Kidney (tissue), 14 donors: Measurements from ENCODE around the gene C1QTNF4. TPM values are rescaled to one million over a fixed set of nuclear protein-coding genes. Genes with fewer than 3 reads are reported as not detected.

Experiments
- DNase-seq, 5 donors: peaks; one replicate each; pipeline ENCODE4 v3.0.0-alpha.2; 2013 to 2020
- FAIRE-seq: peaks from 2 replicates; lab custom pipeline; 2012; peaks lifted over from hg19 to GRCh38; lab: Jason Lieb, UNC
- H3K27ac ChIP-seq, 2 donors: one replicate each; pipeline ENCODE4 v1.7.0; 2013; ENCODE audit warnings: low read depth in 2 of 2, low read length in 2 of 2, inconsistent platforms in 1 of 2
- H3K27me3 ChIP-seq: one replicate; pipeline ENCODE4 v1.7.1; 2013; ENCODE audit warnings: low read length, inconsistent platforms; ENCODE audit not compliant: control insufficient read depth, insufficient read depth
- H3K36me3 ChIP-seq, 3 donors: one replicate each; pipeline versions ENCODE4 v1.7.0 to v1.7.1; 2013; ENCODE audit warnings: low read length in 3 of 3, control low read depth in 1 of 3, inconsistent platforms in 1 of 3; ENCODE audit not compliant: insufficient read depth in 3 of 3, control insufficient read depth in 2 of 3
- H3K4me1 ChIP-seq, 3 donors: one replicate each; pipeline versions ENCODE4 v1.7.0 to v1.7.1; 2013; ENCODE audit warnings: low read length in 3 of 3, inconsistent platforms in 1 of 3, low read depth in 1 of 3; ENCODE audit not compliant: control insufficient read depth in 2 of 3, insufficient read depth in 2 of 3
- H3K4me3 ChIP-seq, 3 donors: one replicate each; pipeline versions ENCODE4 v1.7.0 to v1.8.1; 2013; ENCODE audit warnings: low read length in 3 of 3, control low read depth in 1 of 3, inconsistent platforms in 1 of 3
- H3K9ac ChIP-seq, 3 donors: one replicate each; pipeline versions ENCODE4 v1.7.0 to v1.7.1; 2013; ENCODE audit warnings: low read length in 3 of 3, control low read depth in 1 of 3, inconsistent platforms in 1 of 3
- H3K9me3 ChIP-seq, 3 donors: one replicate each; pipeline versions ENCODE4 v1.7.0 to v1.7.1; 2013; ENCODE audit warnings: low read length in 3 of 3, control low read depth in 1 of 3, inconsistent platforms in 1 of 3; ENCODE audit not compliant: control insufficient read depth in 2 of 3, insufficient read depth in 1 of 3
- CTCF ChIP-seq: IDR thresholded peaks from 3 replicates; pipeline ENCODE4 v1.5.1; 2012; ENCODE audit warnings: mild to moderate bottlenecking, moderate library complexity, borderline replicate concordance; ENCODE audit not compliant: insufficient read depth; ENCODE audit errors: extremely low read depth
- intact Hi-C: fragments of 100-400 bp; cut with DNase I; formaldehyde crosslinking; loops from one replicate; pipeline ENCODE4 v1.11.1; 2022
- polyA plus RNA-seq: library from polyadenylated mRNA; stranded (reverse); fragments of 350-450 nt; fragmentation: Illumina TruSeq; extraction: RNeasy Lipid Tissue Mini Kit (QIAGEN cat#74804); gene quantifications from one replicate; pipeline ENCODE4 v1.2.3, GENCODE V29; 2014; ENCODE audit warnings: low read depth, low replicate concordance; ENCODE audit not compliant: insufficient read depth
- total RNA-seq: library from RNA; stranded (reverse); fragmentation: NEBNext Ultra II Directional; extraction: Animal tissue kit (Norgen Biotek cat#: 25700); gene quantifications from one replicate; pipeline ENCODE4 v1.2.1, GENCODE V29; 2021
- donor health status: control.
- donor health status: control.
- donor health status: control.
- donor health status: control.
- donor health status: control.
- donor health status: DM: yes; HTN: yes; CAD: no.
- donor health status: Normal renal cell carcinoma (clear cell type).

C1QTNF4 gene
- total and polyA plus RNA-seq, 2 donors from 2014 or later, result 0.25 to 0.62 TPM

GRCh38 chr11:47628026-47628425 lies 33.8 kb upstream of the C1QTNF4 start:
- no peak overlapping the region for H3K27ac ChIP-seq
- TF ChIP-seq CTCF, result no peak
- no peaks in the 10 kb centered on the region for H3K27me3 ChIP-seq
- no peaks in the 10 kb centered on the region for H3K4me1 ChIP-seq
- FAIRE-seq, result no peak
- no peak overlapping the region for H3K9ac ChIP-seq
- DNase-seq, result no peak
- no peak overlapping the region for H3K4me3 ChIP-seq
- H3K36me3 ChIP-seq, result peaks cover 5 to 39% (median 26%) of the 10 kb centered on the region in 3 donors
- intact Hi-C loops, result no loop called here
- H3K9me3 ChIP-seq, result no peaks in the 10 kb centered on the region

GRCh38 chr11:47626234-47626633 lies 32.0 kb upstream of the C1QTNF4 start:
- Histone ChIP-seq H3K9ac (no peak overlapping the region), H3K4me1 (no peaks in the 10 kb centered on the region), H3K27ac (no peak overlapping the region), H3K9me3 (no peaks in the 10 kb centered on the region), H3K4me3 (no peak overlapping the region), H3K36me3 (peaks cover 7 to 49% (median 31%) of the 10 kb centered on the region in 3 donors), H3K27me3 (no peaks in the 10 kb centered on the region)
- DNase-seq (no peak), FAIRE-seq (no peak)
- intact Hi-C loops, result no loop called here
- TF ChIP-seq CTCF, result no peak

GRCh38 chr11:47620836-47621378 lies 26.7 kb upstream of the C1QTNF4 start:
- Histone ChIP-seq H3K4me1 (no peaks in the 10 kb centered on the region), H3K9ac (no peak overlapping the region), H3K4me3 (no peak overlapping the region), H3K36me3 (peaks cover 4 to 37% (median 20%) of the 10 kb centered on the region in 3 donors), H3K27ac (no peak overlapping the region), H3K27me3 (no peaks in the 10 kb centered on the region), H3K9me3 (no peaks in the 10 kb centered on the region)
- no peak for DNase-seq
- TF ChIP-seq CTCF, result no peak
- intact Hi-C loops, result no loop called here
- no peak for FAIRE-seq

- no peak for DNase-seq
- no peak overlapping the region for H3K4me3 ChIP-seq
- no peak overlapping the region for H3K27ac ChIP-seq
- peaks cover 2 to 22% (median 14%) of the 10 kb centered on the region in 3 donors for H3K36me3 ChIP-seq
- no peak for FAIRE-seq
- intact Hi-C loops, result no loop called here
- H3K4me1 ChIP-seq, result no peaks in the 10 kb centered on the region
- H3K9ac ChIP-seq, result no peak overlapping the region
- H3K9me3 ChIP-seq, result no peaks in the 10 kb centered on the region
- no peak for TF ChIP-seq CTCF
- H3K27me3 ChIP-seq, result no peaks in the 10 kb centered on the region
Observed at GRCh38 chr11:47617417-47617809, 23.2 kb upstream of the C1QTNF4 start.
